AG10803 (cell line): ENCODE measurements around the gene A3GALT2.
"Not testable (repeated sequence)": the region's sequence is repeated elsewhere in the genome, so short reads cannot be mapped to it uniquely, and the experiment has no call there.

Experiments
- DNase-seq: peaks from one replicate; pipeline ENCODE4 v3.0.0; 2010; ENCODE audit warnings: low read depth
- H3K4me3 ChIP-seq: 2 replicates; pipeline ENCODE4 v1.5.1; 2011; ENCODE audit warnings: mild to moderate bottlenecking, low read length, control low read depth
- TF ChIP-seq, protein P1 (sequence below): conservative IDR thresholded peaks from 2 replicates; pipeline ENCODE4 v1.5.1; 2011; ENCODE audit warnings: mild to moderate bottlenecking, low read length, control low read depth, inconsistent platforms

The A3GALT2 gene

DNA sequence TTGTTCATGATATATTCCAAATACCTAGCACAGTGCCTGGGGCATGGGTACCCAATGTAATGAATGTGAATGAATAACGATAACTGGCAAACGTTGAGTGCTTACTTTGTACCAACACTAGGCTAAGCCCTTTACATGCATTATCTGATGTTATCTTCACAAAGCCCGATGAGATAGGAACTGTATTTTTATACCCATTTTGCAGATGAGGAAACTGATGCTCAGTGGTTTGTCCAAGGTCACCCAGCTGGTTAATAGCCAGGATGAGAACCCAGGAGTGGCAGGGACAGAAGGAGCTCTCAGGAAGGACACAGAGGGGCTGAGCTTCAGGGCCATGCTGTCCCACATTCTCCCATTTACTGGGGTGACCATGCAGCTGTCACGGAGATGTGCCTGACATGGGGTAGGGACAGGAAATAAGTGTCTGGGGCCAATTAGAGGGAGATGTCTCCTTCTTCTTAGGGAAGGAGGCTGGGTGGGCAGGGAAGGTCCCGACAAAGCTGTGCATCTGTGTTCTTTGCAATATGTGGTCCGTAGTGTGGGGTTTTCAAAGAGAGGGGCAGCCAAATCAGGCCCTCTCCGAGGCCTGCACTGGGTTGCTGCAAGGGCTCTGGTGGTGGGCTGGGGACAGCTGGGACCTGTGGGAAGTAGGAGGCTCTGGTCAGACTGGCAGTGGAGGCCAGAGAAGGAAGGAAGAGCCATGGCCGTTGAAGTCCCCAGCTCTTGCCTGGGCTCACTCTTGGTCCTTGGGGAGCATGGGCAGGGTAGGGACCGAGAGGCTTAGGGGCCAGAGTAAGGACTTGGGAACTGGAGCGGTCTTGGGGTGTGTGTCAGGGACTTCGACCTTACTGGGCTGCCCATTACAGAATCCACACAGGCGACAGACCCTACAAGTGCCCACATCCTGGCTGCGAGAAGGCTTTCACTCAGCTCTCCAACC lies 26.6 kb downstream of the A3GALT2 start:
- H3K4me3 ChIP-seq, result no peak overlapping the region
- no peak for DNase-seq
- TF ChIP-seq, protein P1, sequence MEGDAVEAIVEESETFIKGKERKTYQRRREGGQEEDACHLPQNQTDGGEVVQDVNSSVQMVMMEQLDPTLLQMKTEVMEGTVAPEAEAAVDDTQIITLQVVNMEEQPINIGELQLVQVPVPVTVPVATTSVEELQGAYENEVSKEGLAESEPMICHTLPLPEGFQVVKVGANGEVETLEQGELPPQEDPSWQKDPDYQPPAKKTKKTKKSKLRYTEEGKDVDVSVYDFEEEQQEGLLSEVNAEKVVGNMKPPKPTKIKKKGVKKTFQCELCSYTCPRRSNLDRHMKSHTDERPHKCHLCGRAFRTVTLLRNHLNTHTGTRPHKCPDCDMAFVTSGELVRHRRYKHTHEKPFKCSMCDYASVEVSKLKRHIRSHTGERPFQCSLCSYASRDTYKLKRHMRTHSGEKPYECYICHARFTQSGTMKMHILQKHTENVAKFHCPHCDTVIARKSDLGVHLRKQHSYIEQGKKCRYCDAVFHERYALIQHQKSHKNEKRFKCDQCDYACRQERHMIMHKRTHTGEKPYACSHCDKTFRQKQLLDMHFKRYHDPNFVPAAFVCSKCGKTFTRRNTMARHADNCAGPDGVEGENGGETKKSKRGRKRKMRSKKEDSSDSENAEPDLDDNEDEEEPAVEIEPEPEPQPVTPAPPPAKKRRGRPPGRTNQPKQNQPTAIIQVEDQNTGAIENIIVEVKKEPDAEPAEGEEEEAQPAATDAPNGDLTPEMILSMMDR, result no peak

DNA sequence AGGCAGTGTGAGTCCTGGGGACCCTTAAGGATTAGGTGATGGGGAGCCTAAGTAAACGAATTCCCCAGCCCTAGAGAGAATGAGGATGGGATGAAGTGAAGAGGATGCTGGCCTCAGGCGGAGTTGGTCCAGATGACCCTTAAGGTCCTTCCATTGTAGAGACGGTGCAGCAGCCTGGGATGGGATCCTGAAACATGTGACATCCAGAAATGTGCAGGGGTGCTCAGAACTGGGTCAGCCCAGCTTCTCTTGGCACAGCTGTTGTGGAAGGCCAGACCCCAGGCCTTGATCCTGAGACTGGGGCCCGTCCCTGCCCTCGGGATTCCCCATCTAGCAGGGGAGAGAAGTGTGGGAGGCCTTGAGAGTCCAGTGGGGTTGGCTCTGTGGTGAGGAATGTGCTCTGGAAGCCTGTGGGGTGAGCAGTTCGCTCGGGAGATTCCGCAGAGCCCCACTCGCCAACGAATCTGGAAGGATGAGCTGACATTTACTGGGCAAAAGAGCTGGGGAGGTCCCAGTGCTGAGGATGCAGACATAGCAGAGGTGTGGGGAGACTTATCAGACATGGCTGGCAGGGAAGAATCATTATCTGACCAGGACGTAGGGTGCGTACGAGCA lies 28.1 kb downstream of the A3GALT2 start:
- TF ChIP-seq, protein P1, result no peak
- peak; percentile 11 for DNase-seq
- H3K4me3 ChIP-seq, result no peak overlapping the region

DNA sequence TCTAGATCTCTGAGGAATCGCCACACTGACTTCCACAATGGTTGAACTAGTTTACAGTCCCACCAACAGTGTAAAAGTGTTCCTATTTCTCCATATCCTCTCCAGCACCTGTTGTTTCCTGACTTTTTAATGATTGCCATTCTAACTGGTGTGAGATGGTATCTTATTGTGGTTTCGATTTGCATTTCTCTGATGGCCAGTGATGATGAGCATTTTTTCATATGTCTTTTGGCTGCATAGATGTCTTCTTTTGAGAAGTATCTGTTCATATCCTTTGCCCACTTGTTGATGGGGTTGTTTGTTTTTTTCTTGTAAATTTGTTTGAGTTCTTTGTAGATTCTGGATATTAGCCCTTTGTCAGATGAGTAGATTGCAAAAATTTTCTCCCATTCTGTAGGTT lies 30.3 kb downstream of the A3GALT2 start:
- not testable (repeated sequence) for H3K4me3 ChIP-seq, DNase-seq

DNA sequence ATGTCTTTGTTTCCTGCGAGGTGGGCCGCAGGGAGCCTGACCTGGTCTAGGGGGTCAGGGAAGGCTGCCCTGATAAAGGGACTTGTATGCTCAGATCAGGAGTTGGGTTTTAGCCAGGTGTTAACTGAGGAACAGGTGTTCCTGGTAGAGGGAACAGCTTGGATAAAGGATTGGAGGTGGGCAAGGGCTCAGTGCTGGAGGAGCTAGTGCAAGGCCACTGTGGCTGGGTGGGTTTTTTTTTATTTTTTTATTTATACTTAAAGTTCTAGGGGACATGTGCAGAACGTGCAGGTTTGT lies 31.1 kb downstream of the A3GALT2 start:
- TF ChIP-seq, protein P1, result no peak

DNA sequence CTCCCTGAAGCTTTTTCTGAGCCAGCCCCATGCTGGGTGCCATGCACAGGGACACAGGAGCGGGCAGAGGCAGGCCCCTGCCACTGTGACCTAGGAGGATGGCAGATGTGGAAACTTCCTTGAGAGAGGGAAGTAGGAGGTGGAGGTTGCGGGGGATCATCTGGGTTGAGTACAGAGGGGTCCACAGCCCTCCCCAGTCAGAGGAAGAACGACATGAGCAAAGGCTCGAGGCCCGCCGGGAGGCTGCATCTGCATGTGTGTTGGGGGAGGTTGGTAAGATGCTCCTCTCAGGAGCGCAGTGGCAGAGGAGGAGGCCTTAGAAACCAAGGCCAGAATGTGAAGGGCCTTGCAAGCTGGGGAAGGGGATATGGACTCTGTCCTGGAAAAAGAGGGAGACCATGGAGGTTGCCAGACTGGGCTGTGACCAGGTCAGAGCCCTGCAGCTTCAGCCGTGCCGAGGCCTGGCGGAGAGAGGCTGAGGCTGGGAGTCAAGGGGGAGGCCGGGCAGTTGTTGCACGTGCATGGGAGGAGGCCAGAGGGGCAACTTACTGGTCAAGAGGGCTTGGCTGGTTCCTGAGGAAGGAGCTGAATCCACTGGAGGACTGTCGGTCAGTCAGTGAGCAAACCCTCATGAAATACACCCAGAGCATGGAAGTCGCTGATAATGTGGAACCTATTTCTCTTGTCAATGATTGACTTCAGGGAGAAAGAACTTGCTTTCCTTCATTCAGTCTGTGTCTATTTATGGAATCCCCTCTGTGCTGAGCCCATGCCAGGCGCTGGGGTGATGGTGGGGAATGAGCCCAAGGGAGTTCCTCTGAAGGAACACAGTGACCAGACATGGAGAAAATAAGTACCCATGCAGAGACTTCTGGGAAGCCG lies 31.7 kb downstream of the A3GALT2 start:
- DNase-seq, result no peak
- no peak overlapping the region for H3K4me3 ChIP-seq
- TF ChIP-seq, protein P1, result no peak

More for the DNA sequence above, 31.1 kb downstream of the A3GALT2 start:
- DNase-seq, result no peak
- H3K4me3 ChIP-seq, result no peak overlapping the region

DNA sequence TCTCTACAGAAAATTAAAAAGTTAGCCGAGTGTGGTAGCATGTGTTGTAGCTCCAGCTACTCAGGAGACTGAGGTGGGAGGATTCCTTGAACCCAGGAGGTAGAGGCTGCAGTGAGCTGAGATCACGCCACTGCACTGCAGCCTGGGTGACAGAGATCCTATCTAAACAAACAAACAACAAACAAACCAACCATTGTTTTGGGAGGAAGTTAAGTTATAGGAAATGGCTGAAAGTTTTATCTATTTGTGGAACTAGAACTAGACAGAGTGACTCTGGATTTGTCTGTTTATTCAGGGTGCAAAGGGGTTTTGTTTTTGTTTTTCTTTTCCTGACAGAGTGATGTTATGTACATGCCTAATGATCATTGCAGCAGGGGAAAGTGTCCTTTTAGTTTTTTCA lies 33.6 kb downstream of the A3GALT2 start:
- TF ChIP-seq, protein P1, result no peak
- no peak overlapping the region for H3K4me3 ChIP-seq
- DNase-seq, result no peak

DNA sequence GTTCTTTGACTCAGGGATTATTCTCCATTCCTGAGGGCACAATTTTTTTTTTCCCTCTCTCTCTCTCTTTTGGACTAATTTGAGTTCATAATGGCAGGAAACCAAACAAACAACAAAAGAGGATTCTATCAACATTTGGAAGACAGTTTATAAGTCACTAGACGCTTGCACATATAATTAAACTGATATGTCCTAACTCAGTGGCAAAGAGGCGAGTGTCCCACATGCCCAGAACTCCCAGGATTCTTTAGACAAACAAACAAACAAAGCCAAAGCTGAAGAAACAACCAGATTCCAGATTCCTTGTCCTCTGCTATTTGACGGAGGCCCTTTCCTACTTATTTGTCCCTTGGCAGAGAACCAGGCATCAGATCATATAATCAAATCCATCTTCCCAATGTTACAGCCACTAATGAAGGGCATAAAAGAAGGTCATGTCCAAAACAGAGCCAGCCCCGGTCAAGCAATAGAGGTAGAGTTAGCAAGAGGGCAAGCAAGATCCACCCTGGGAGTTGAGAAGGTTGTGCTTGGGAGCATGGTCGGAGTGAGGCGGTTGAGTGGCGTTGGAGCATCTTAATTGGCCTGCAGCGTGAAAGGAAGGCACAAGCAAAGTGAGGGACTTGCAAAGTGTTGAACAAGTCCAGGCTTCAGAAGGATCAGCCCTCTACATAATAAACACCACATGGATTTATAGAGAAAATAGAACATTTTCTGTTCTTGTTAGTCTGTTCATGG lies 34.3 kb downstream of the A3GALT2 start:
- peak; percentile 13 for DNase-seq
- H3K4me3 ChIP-seq, result no peak overlapping the region
- TF ChIP-seq, protein P1, result no peak
